ENCODE measurements around the gene PRDM16. TPM values are rescaled to one million over a fixed set of nuclear protein-coding genes. Genes with fewer than 3 reads are reported as not detected.

Gene PRDM16
- total and polyA plus RNA-seq, 2 donors (not counting 1 experiment from before 2014, with no cell fraction given) = 0.03 to 0.12 TPM

DNA sequence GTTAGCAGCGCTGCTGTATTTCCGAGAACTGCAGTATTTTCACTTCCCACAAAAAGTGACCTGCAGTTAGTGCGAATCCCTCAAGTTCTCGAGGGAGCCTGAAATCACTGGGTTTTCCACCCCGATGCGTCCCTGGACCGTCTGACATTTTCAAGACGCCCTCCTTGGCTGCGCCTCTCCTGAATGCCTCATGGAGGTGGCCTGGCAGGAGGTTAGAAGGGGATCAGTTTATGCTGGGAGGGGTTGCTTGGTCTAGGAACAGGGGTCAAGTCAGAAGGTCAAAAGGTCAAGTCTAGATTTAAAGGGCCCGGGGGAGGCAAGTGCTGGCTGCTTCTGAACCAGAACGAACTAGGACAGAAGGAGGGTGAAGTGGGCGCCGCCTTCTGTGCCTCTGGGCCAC is 176.8 kb downstream of the PRDM16 start:
- POLR2A ChIA-PET = no interaction called here
- CTCF ChIA-PET = no interaction called here
- no peak overlapping the region for H3K4me2 ChIP-seq (replicated peaks; ENCODE audit: low read depth, low read length, poor library complexity, severe bottlenecking)
- H3K4me3 ChIP-seq (ENCODE audit: control extremely low read depth in 1 of 5, extremely low read depth in 1 of 5, insufficient read depth in 1 of 5, low read depth in 2 of 5, low read length in 4 of 5) = no peak overlapping the region
- no peaks in the 10 kb centered on the region for H3K27me3 ChIP-seq (replicated peaks in 1 of 4; ENCODE audit: control extremely low read depth in 1 of 4, control insufficient read depth in 3 of 4, insufficient read depth in 4 of 4, low read length in 3 of 4)
- no peaks in the 10 kb centered on the region for H3K36me3 ChIP-seq (replicated peaks in 1 of 2; ENCODE audit: control extremely low read depth in 1 of 2, control insufficient read depth in 1 of 2, extremely low read depth in 1 of 2, insufficient read depth in 2 of 2, low read length in 1 of 2)
- Mint-ChIP-seq H3K27ac (no peak overlapping the region), H3K27me3 (peaks cover 13% of the 10 kb centered on the region), H3K4me1 (no peaks in the 10 kb centered on the region), H3K4me3 (no peak overlapping the region), H3K9me3 (ENCODE audit: insufficient read depth) (no peaks in the 10 kb centered on the region)
- H3K27ac ChIP-seq (ENCODE audit: low read length in 2 of 2) = no peak overlapping the region
- H3K9me3 ChIP-seq (ENCODE audit: control extremely low read depth in 1 of 3, control insufficient read depth in 2 of 3, insufficient read depth in 1 of 3, low read length in 2 of 3) = peaks cover 0 to 6% (median 0%) of the 10 kb centered on the region in 3 donors
- TF ChIP-seq, protein P1, sequence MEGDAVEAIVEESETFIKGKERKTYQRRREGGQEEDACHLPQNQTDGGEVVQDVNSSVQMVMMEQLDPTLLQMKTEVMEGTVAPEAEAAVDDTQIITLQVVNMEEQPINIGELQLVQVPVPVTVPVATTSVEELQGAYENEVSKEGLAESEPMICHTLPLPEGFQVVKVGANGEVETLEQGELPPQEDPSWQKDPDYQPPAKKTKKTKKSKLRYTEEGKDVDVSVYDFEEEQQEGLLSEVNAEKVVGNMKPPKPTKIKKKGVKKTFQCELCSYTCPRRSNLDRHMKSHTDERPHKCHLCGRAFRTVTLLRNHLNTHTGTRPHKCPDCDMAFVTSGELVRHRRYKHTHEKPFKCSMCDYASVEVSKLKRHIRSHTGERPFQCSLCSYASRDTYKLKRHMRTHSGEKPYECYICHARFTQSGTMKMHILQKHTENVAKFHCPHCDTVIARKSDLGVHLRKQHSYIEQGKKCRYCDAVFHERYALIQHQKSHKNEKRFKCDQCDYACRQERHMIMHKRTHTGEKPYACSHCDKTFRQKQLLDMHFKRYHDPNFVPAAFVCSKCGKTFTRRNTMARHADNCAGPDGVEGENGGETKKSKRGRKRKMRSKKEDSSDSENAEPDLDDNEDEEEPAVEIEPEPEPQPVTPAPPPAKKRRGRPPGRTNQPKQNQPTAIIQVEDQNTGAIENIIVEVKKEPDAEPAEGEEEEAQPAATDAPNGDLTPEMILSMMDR (IDR thresholded peaks at IDR 0.05) = no peak
- TF ChIP-seq EZH2 (IDR thresholded peaks at IDR 0.05; ENCODE audit: borderline replicate concordance, insufficient read depth, low read depth, low read length, poor library complexity, severe bottlenecking) = no peak
- intact Hi-C loops (cut with micrococcal nuclease) = no loop called here
- ATAC-seq (ENCODE audit: low read depth) (no peak), DNase-seq (no peak)
- no peak overlapping the region for H3K9ac ChIP-seq (ENCODE audit: low read length)
- no peak overlapping the region for H2AFZ ChIP-seq (ENCODE audit: insufficient read depth, low read depth, low read length, poor library complexity, severe bottlenecking)
- H3K79me2 ChIP-seq (ENCODE audit: control insufficient read depth, insufficient read depth, low read length) = no peaks in the 10 kb centered on the region
- no peaks in the 10 kb centered on the region for H3K4me1 ChIP-seq (ENCODE audit: control insufficient read depth in 2 of 2, insufficient read depth in 2 of 2, low read length in 2 of 2)
- H4K20me1 ChIP-seq (ENCODE audit: control insufficient read depth, insufficient read depth, low read length, poor library complexity, severe bottlenecking) = no peaks in the 10 kb centered on the region
- 97% methylated on average over 13 of the region's 13 CpGs for WGBS (ENCODE audit: insufficient coverage)

GRCh38 chr1:3246251-3246650 is 177.2 kb downstream of the PRDM16 start:
- Histone ChIP-seq H3K4me1 (ENCODE audit: control insufficient read depth in 2 of 2, insufficient read depth in 2 of 2, low read length in 2 of 2) (no peaks in the 10 kb centered on the region), H3K27me3 (replicated peaks in 1 of 4; ENCODE audit: control extremely low read depth in 1 of 4, control insufficient read depth in 3 of 4, insufficient read depth in 4 of 4, low read length in 3 of 4) (no peaks in the 10 kb centered on the region), H3K9me3 (ENCODE audit: control extremely low read depth in 1 of 3, control insufficient read depth in 2 of 3, insufficient read depth in 1 of 3, low read length in 2 of 3) (peaks cover 0 to 2% (median 0%) of the 10 kb centered on the region in 3 donors), H3K4me2 (replicated peaks; ENCODE audit: low read depth, low read length, poor library complexity, severe bottlenecking) (no peak overlapping the region), H3K27ac (ENCODE audit: low read length in 2 of 2) (no peak overlapping the region), H3K79me2 (ENCODE audit: control insufficient read depth, insufficient read depth, low read length) (no peaks in the 10 kb centered on the region), H3K9ac (ENCODE audit: low read length) (no peak overlapping the region), H4K20me1 (ENCODE audit: control insufficient read depth, insufficient read depth, low read length, poor library complexity, severe bottlenecking) (no peaks in the 10 kb centered on the region), H3K36me3 (replicated peaks in 1 of 2; ENCODE audit: control extremely low read depth in 1 of 2, control insufficient read depth in 1 of 2, extremely low read depth in 1 of 2, insufficient read depth in 2 of 2, low read length in 1 of 2) (no peaks in the 10 kb centered on the region), H2AFZ (ENCODE audit: insufficient read depth, low read depth, low read length, poor library complexity, severe bottlenecking) (no peak overlapping the region), H3K4me3 (ENCODE audit: control extremely low read depth in 1 of 5, extremely low read depth in 1 of 5, insufficient read depth in 1 of 5, low read depth in 2 of 5, low read length in 4 of 5) (no peak overlapping the region)
- 96% methylated on average over 16 of the region's 16 CpGs for WGBS (ENCODE audit: insufficient coverage)
- POLR2A ChIA-PET = no interaction called here
- no peak for DNase-seq
- TF ChIP-seq, protein P1 (IDR thresholded peaks at IDR 0.05) = no peak
- TF ChIP-seq EZH2 (IDR thresholded peaks at IDR 0.05; ENCODE audit: borderline replicate concordance, insufficient read depth, low read depth, low read length, poor library complexity, severe bottlenecking) = no peak
- CTCF ChIA-PET = no interaction called here
- Mint-ChIP-seq H3K9me3 (ENCODE audit: insufficient read depth) (no peaks in the 10 kb centered on the region), H3K4me1 (no peaks in the 10 kb centered on the region), H3K4me3 (no peak overlapping the region), H3K27me3 (peaks cover 13% of the 10 kb centered on the region), H3K27ac (no peak overlapping the region)
- no peak for ATAC-seq (ENCODE audit: low read depth)
- intact Hi-C loops (cut with micrococcal nuclease) = no loop called here
